ENCODE results near the gene LRRC45.
"Not testable (repeated sequence)": the region's sequence is repeated elsewhere in the genome, so short reads cannot be mapped to it uniquely, and the experiment has no call there.

Gene LRRC45

DNA sequence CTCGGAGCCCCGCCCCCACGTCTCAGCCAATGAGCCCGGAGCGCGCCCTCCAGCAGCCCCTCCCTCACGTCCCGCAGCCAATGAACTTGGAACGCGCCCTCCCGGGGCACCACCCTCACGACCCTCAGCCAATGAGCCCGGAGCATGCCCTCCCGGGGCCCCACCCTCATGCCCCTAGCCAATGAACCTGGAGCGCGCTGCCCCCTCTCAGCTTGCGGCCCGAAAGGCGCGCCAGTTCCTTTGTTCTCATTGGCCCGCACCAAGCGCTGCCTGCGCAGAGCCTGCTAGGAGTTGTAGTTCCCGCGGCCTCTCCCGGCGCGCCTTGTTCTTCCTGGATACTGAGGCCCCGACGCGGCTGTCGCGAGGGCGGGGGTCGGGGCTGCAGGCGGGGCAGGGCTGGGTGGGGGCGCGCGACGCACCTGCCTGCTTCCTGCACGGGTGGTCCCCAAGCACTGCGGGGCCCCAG is at the start of gene LRRC45:
Gene LRRC45 (plus strand): TSS at position 325 of the 466 bp plus-strand sequence. CDS start 339 bp downstream, outside the sequence.
- peak; percentile 100 for DNase-seq
- in situ Hi-C loops (cut with MboI; ENCODE audit: low pct_unique_long_range_greater_than_20kb, low sequenced_read_pairs): no loop called here

DNA sequence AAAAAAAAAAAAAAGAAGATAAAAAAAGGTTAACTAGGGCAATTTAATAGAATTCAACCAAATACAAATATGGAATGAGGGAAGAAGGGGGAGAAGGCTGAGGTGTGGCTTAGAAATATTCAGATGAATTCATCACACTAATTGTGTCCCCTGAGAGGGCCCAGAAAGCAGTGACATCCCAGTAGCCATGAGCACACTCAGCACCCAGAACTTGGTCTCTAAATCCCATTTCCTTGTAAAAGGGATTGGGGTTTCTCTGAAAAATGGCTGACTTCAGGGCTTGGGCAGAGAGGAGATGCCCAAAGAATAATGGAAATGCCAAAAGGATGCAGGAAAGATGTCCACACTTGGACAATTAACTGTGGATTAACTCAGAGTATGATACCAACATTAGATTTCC is 49.7 kb upstream of the LRRC45 start:
- in situ Hi-C loops (cut with MboI; ENCODE audit: low pct_unique_long_range_greater_than_20kb, low sequenced_read_pairs): no loop called here
- no peak for DNase-seq

DNA sequence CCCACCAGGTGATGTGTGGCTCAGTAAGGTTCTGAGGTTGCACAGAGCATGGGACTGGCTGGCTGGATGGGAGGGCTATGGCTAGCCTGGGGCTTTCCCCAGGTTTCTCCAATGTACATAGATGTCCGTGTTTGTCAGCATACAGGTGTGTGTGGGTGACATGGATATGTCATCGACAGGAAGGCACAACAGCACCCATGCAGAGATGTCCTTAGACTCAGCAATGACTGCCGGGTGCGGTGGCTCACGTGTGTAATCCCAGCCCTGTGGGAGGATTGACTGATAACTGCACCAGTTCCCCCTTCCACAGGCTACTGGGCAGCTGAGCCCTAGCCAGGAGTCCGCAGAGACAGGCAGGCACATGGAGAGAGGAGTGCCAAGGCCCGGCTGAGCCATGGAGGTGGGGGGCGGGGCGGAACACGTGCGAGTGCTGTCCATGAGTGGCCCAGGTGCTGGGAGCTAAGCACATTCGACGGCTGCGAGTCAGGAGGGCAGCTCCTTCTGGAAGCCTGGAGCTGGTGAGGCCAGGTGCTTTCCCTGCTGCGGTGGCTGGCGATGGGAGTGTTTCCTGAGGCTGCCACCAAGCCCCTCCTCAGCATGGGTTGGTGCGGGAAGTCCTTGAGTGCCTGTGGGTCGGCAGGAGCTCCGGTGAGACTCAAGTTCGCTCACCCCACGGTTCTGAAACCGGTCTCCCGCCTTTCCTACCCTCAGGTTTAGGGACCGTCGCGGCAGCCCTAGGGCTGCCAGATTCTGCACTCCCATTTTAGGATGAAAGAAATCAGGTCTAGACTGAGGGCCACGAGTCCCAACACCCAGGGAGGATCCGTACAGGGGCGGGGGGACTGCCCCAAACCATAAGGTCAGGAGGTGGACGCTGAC is 46.5 kb upstream of the LRRC45 start:
- DNase-seq: peak; percentile 35
- in situ Hi-C loops (cut with MboI; ENCODE audit: low pct_unique_long_range_greater_than_20kb, low sequenced_read_pairs): no loop called here

DNA sequence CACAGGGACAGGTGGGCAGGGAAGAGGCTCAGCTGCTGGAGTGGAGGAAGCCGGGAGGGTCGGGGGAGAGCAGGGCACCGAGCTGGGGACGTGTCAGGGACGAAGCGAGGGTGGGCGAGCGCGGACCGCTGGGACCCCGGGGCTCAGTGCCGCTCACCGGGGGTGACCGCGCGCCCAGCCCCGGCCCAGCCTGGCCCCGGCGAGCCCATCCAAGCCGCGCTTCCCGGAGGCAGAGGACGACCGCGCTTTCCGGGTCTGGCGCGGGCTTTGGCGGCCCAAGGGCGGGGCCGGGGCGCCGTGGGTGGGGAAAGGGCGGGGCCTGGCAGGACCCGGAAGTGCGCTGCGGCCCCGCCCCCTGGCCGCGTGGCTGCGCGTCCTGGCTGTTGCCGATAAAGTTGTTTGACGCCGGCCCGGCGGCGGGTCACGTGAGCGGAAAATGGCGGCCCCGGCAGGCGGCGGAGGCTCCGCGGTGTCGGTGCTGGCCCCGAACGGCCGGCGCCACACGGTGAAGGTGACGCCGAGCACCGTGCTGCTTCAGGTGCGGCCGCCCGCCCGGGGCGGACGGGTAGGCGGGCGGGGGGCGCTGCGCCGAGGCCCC is 45.8 kb upstream of the LRRC45 start, which contains the start of gene ASPSCR1:
Gene ASPSCR1 (plus strand): TSS at position 419 of the 598 bp plus-strand sequence. CDS start 18 bp downstream, at position 437.
- in situ Hi-C loops (cut with MboI; ENCODE audit: low pct_unique_long_range_greater_than_20kb, low sequenced_read_pairs): no loop called here
- DNase-seq: peak; percentile 84

DNA sequence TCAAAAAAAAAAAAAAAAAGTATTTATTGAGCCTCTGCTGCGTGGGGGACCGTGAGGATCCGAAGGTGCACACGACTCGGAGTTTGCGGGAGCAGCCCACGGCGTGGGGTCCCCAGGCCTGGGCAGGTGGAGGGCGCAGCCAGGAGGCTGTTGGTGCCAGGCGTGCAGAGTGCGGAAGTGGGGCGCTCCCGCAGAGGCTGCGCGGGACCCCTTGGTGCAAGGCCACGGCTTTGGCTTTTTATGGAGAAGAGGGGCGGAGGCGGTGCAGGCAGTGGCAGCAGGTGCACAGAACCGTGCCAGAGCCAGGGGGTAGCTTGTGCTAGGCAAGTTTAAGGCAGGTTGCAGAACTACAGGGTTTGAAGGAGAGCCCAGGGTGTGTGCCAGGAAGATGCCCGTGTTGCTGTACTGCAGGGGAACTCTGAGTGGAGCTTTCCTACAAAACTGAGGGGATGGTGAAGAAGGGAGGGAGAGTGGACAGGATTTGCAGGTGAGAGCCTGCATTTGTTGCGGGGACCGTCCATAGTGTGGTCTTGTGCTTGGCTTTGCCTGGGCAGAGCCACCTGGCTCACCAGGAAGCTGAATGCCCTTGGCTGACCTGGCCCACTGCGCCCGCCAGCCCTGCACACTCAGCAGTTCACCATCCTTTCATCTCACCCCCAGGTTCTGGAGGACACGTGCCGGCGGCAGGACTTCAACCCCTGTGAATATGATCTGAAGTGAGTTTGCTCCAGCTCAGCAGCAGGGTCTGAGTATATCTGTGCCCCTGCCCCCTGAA is 44.4 kb upstream of the LRRC45 start:
- in situ Hi-C loops (cut with MboI; ENCODE audit: low pct_unique_long_range_greater_than_20kb, low sequenced_read_pairs): no loop called here
- no peak for DNase-seq

DNA sequence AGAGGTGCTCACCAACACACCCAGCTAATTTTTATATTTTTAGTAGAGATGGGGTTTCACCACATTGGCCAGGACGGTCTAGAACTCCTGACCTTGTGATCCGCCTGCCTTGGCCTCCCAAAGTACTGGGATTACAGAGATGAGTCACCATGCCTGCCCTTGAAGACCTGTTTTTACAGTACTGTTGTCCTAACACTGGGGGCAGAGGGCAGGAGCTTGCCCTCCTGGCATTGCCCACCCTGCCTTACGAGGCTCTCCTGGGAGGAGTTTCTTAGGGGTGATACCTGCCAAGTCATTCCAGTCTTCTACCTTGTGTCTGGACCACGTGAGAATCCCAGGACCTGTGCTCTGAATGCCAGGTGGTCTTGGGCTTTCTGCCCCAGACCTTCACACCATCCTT is 43.0 kb upstream of the LRRC45 start:
- in situ Hi-C loops (cut with MboI; ENCODE audit: low pct_unique_long_range_greater_than_20kb, low sequenced_read_pairs): no loop called here

DNA sequence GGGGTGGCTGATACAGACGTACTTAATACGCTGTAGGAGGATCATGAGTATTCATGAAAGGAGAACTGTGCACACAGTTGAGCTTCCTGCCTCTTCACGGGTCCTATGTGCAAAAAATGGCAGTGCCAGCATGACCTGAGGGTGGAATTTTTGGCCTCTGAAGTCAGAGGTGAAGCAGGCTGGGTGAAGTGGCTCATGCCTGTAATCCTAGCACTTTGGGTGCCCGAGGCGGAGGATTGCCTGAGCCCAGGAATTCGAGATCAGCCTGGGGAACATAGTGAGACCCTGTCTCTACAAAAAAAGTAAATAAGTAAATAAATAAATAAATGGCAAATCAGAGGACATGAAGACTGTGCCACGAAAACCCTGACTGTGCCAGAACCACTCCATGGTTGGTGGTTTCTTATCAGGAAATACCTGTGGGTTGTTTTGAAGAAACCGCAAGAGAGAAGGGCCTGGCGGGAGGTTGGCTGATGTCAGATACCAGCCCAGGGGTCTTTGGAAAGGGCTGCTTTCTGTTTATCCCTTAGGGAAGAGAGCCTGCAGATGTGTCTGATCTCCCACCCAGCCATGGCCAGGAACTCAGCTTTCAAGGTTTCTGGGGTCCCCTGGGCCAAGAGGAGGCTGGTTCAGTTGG is 42.3 kb upstream of the LRRC45 start:
- peak; percentile 62 for DNase-seq
- in situ Hi-C loops (cut with MboI; ENCODE audit: low pct_unique_long_range_greater_than_20kb, low sequenced_read_pairs): no loop called here

More for the DNA sequence above, 43.0 kb upstream of the LRRC45 start:
- no peak for DNase-seq

DNA sequence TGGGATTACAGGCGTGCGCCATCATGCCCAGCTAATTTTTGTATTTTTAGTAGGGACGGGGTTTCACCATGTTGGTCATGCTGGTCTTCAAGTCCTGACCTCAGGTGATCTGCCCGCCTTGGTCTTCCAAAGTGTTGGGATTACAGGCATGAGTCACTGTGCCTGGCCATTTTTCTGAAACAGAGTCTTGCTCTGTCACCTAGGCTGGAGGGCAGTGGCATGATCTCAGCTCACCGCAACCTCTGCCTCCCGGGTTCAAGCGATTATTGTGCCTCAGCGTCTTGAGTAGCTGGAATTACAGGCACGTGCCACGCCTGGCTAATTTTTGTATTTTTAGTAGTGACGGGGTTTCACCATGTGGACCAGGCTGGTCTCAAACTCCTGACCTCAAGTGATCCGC is 41.6 kb upstream of the LRRC45 start:
- DNase-seq; in situ Hi-C loops (cut with MboI; ENCODE audit: low pct_unique_long_range_greater_than_20kb, low sequenced_read_pairs): not testable (repeated sequence)

DNA sequence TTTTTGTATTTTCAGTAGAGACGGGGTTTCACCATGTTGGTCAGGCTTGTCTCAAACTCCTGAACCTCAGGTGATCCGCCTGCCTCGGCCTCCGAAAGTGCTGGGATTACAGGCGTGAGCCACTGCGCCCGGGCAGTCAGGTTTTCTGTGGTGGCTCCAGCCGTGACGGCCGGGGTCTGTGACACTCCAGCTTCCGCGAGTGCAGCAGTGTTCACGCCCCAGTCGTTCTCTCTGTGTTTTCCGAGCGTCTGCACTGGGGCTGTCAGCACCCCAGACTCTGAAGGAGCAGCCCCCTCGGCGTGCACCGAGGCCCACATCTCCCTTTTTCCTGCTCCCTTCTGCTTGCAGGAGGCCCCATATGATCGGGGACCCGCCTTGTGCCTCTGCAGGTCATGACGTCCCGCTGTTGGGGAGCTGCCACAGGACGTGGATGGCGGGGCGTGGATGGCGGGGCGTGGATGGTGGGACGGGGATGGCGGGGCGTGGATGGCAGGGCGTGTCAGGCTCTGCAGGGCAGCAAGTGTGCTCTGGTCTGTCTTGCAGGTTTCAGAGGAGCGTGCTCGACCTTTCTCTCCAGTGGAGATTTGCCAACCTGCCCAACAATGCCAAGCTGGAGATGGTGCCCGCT is 40.0 kb upstream of the LRRC45 start:
- in situ Hi-C loops (cut with MboI; ENCODE audit: low pct_unique_long_range_greater_than_20kb, low sequenced_read_pairs): no loop called here
- no peak for DNase-seq

DNA sequence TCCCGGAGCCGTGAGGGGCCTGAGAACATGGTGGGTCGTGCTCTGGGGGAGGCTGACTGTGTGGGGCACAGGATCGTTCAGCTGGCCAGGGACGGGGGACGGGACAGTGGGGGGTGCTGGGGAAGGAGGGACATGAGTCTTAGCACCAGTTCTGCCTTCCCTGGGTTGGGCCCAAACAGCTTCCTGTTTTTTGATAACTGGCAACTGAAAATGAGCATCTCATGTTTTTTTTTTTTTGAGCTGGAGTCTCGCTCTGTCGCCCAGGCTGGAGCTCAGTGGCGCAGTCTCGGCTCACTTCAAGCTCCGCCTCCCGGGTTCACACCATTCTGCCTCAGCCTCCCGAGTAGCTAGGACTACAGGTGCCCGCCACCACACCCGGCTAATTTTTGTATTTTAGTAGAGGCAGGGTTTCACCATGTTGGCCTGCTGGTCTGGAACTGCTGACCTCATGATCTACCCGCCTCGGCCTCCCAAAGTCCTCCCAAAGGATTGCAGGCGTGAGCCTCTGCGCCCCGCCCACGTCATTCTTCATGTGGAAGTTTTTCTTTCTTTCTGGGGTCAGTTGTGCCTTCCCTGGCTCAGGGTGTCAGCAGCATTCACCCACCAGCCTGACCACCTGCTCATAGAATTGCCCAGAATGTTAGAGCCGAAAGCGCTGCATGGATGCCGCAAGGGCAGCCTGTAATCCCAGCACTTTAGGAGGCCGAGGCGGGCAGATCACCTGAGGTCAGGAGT is 39.3 kb upstream of the LRRC45 start:
- peak; percentile 38 for DNase-seq

DNA sequence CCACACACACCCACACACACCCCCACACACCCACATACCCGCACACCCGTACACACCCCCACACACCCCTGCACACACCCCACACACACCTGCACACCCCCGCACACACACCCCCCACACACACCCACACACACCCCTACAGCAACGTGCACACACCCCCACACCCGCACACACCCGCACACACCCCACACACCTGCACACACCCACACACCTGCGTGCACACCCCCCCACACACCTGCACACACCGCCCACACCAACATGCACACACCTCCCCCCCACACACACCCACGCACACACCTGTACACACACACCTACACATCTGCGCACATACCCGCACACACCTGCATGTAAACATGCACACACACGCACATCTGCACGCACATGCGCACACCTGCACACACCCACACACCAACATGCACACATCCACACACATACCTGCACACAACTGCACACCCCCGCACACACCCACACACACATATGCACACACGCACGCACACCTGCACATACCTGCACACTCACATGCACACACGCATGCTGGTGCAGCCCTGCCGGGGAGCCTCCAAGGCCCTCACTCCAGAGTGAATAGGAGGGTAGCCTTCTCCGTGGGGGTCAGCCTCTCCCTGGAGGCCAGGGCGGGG is 38.2 kb upstream of the LRRC45 start:
- no peak for DNase-seq
- in situ Hi-C loops (cut with MboI; ENCODE audit: low pct_unique_long_range_greater_than_20kb, low sequenced_read_pairs): no loop called here

More for the DNA sequence above, 39.3 kb upstream of the LRRC45 start:
- in situ Hi-C loops (cut with MboI; ENCODE audit: low pct_unique_long_range_greater_than_20kb, low sequenced_read_pairs): no loop called here

DNA sequence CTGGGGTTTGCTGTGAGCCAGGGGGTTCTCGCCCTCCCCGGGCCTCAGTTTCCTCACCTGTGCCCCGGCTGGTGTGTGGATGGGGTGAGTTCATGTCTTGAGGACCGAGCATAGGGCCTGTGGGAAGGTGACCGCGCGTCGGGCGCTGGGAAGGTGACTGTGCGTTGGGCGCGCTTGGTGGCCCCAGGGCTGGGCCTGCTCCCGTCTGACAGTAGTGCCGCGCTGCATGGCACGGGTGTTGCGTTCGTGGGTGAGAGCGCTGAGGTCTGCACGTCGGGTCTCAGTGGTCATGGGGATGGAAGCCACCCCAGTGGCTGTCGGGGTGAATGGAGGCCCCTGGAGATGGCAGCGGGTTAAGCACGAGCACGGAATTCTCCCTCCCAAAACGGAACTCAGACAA is 36.5 kb upstream of the LRRC45 start:
- in situ Hi-C loops (cut with MboI; ENCODE audit: low pct_unique_long_range_greater_than_20kb, low sequenced_read_pairs): no loop called here
- DNase-seq: no peak

DNA sequence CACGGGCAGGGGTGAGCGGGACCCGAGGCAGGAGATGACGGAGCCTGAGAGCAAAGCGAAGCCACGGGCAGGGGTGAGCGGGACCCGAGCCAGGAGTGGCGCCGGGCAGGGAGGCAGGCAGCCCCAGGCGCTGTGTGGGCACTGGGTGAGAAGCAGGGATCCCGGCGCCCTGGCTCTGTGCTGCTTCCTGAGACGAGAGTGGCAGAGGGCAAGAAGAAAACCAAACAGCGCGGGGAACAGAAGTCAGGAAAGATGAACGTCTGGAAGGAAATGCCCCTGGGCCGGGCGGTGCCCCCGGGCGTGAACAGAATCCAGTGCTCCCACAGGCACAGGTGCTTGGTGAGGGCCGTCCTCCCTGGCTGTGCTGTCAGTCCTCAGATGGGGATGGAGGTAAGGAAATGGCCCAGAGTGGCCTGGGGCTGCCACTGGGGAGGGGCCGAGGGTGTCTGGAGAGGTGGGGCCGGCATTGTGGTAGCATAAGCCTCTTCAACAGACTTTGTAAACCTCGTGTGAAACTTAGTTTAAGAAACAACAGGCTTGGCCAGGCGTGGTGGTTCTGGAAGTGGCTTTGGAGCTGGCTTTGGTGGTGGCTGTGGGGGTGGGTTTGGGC is 35.8 kb upstream of the LRRC45 start:
- DNase-seq: no peak
- in situ Hi-C loops (cut with MboI; ENCODE audit: low pct_unique_long_range_greater_than_20kb, low sequenced_read_pairs): no loop called here

DNA sequence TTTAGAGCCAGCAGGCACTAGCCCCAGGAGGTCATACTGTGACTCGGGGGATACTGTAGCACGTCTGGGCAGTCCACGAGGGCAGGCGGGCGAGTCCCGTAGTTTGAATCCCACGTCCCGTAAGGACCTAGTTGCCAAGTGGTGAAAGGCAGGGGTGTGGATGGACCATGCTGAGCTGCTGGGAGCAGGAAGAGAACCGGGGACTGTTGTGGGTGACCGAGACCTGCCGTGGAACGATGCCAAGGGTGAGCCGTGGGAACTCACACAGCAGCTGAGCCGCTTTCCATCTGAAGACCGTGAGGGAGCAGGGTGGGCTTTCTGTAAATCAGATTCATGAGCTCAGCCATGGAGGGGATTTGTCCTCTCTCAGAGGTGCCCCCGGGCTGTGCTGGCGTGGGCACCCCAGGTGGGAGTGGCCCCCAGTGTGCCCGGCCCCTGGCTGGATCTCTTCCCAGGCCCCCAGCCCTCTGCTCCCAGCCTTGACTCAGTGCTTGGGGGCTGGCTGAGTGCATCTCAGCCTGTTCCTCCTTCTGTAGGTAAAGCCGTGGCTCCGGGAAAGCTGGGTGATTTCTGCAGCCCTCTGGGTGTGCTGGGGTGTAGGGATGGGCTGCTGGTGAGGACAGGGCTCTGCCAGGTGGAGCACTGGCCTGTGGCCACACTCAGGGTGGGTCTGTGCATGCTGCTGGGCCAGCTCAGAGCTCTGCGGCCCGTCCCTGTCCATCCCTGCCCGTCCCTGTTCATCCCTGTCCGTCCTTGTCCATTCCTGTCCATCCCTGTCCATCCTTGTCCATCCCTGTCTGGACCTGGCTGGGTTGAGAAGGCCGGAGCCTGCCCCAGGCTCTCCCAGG is 32.0 kb upstream of the LRRC45 start:
- in situ Hi-C loops (cut with MboI; ENCODE audit: low pct_unique_long_range_greater_than_20kb, low sequenced_read_pairs): no loop called here

DNA sequence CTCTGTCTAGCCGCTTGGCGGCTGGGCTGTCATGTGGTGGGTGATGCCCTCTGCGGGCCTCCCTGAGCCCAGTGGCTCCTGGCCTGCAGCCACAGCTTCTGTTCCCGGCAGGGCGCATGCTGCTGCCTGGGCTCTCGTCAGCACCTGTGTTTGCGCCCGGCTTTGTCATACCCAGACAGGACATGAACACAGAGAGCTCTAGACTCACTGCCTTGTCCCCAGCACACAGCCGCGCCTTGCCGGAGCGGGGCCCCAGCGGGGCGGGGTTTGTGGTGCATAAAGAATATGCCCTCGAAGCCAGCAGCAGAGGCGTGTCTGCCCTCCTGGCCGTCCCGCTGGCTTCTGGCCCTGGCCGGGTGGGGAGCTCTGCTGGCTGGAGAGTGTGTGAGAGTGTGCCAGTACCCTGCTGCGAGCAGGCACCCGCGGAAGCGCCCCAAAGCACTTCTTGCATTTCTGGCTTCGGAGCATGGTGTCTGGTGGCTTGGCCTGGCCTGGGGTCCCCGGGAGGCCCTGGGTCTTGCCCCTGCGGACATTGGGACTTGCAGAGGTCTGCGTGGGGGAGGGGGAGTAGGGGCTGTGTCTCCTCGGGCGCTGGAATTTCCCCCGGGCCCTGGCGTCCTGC is 31.3 kb upstream of the LRRC45 start:
- no peak for DNase-seq
- in situ Hi-C loops (cut with MboI; ENCODE audit: low pct_unique_long_range_greater_than_20kb, low sequenced_read_pairs): no loop called here

More for the DNA sequence above, 32.0 kb upstream of the LRRC45 start:
- no peak for DNase-seq

All from KBM-7 (cell line).